Stomach (tissue), 9 donors: ENCODE data around the gene L3MBTL4. TPM values are rescaled to one million over a fixed set of nuclear protein-coding genes. Genes with fewer than 3 reads are reported as not detected.

Source experiments
- DNase-seq, 2 donors: peaks; one replicate each; pipeline versions ENCODE4 v3.0.0 to v3.0.0-alpha.2; 2013 to 2019
- H3K27ac ChIP-seq, 5 donors: fragments of 200-600 bp in 4 of 5; sonication (generic) in 4 of 5; one replicate each; pipeline ENCODE4 v1.5.1; 2013 to 2019; ENCODE audit warnings: mild to moderate bottlenecking in 1 of 5, moderate library complexity in 1 of 5
- H3K27me3 ChIP-seq, 3 donors: fragments of 200-600 bp; sonication (generic); one replicate each; pipeline ENCODE4 v1.5.1; 2017 to 2019; ENCODE audit warnings: mixed run types in 1 of 3
- H3K36me3 ChIP-seq, 4 donors: fragments of 200-600 bp; sonication (generic); 1 replicate in 3 of 4; 2 replicates in 1 of 4; pipeline ENCODE4 v1.5.1; 2016 to 2019
- H3K4me1 ChIP-seq, 4 donors: fragments of 200-600 bp; sonication (generic); one replicate each; pipeline ENCODE4 v1.5.1; 2016 to 2019
- H3K4me3 ChIP-seq, 4 donors: fragments of 200-600 bp; sonication (generic) in 3 of 4; one replicate each; pipeline ENCODE4 v1.5.1; 2016 to 2019; ENCODE audit warnings: mild to moderate bottlenecking in 1 of 4
- H3K9me3 ChIP-seq, 4 donors: fragments of 200-600 bp; sonication (generic); one replicate each; pipeline ENCODE4 v1.5.1; 2016 to 2019
- CTCF ChIP-seq, 7 experiments: fragments of 450-650 bp in 4 of 7; fragments of 200-600 bp in 3 of 7; sonication (generic) in 3 of 7; IDR thresholded peaks; one replicate each; pipeline ENCODE4 v1.5.1; 2016 to 2019; ENCODE audit warnings: antibody characterized with exemption in 7 of 7, control low read depth in 2 of 7, mild to moderate bottlenecking in 1 of 7
- EP300 ChIP-seq: sonication (generic); formaldehyde crosslinking; IDR thresholded peaks from one replicate; pipeline ENCODE4 v1.6.1; 2017; ENCODE audit warnings: antibody characterized with exemption
- POLR2A ChIP-seq, 4 donors: fragments of 450-650 bp; IDR thresholded peaks; one replicate each; pipeline ENCODE4 v1.6.1; 2016; ENCODE audit warnings: antibody characterized with exemption in 4 of 4, control low read depth in 2 of 4, mild to moderate bottlenecking in 1 of 4, moderate library complexity in 1 of 4
- POLR2AphosphoS5 ChIP-seq, 3 donors: sonication (generic); formaldehyde crosslinking; IDR thresholded peaks; one replicate each; pipeline ENCODE4 v1.6.1; 2016; ENCODE audit warnings: antibody characterized with exemption in 3 of 3
- WGBS, 5 donors: extraction: QIAGEN DNeasy Blood & Tissue Kit in 3 of 5; methylation state at CpG; one replicate each; pipeline versions ENCODE4 v1.1.5 to v1.1.7; 2013 to 2018; 5-methylcytosine and 5-hydroxymethylcytosine counted together
- intact Hi-C: fragments of 100-400 bp; cut with DNase I; formaldehyde crosslinking; loops from one replicate; pipeline ENCODE4 v1.15.1; 2023; ENCODE audit warnings: low total_unique reads
- polyA plus RNA-seq, 3 donors: library from polyadenylated mRNA; stranded (reverse); fragments of 200-250 nt; gene quantifications; one replicate each; pipeline ENCODE4 v1.2.3, GENCODE V29; 2013
- total RNA-seq, 5 donors: library from RNA; depleted of rRNA; stranded (reverse); fragments of >200 nt; gene quantifications; one replicate each; pipeline versions ENCODE4 v1.1.0 to v1.2.3, GENCODE V29; 2014 to 2016
- donor health status: healthy with polysubstance abuse.
- donor health status: Bipolar disorder and iron deficiency.
- donor health status: healthy.

The L3MBTL4 gene
- total and polyA plus RNA-seq, 8 donors, result 1.9 to 23.3 (median 7.6) TPM

GRCh38 chr18:6132751-6133368 is 281.9 kb downstream of the L3MBTL4 start:
- no peak overlapping the region for H3K27ac ChIP-seq
- H3K4me3 ChIP-seq, result no peak overlapping the region
- H3K27me3 ChIP-seq, result no peaks in the 10 kb centered on the region
- H3K9me3 ChIP-seq, result peaks cover 0 to 8% (median 4%) of the 10 kb centered on the region in 4 donors
- intact Hi-C loops, result no loop called here
- TF ChIP-seq CTCF (IDR thresholded peaks at IDR 0.05), result no peak
- no peak for TF ChIP-seq POLR2A (IDR thresholded peaks at IDR 0.05)
- TF ChIP-seq POLR2AphosphoS5 (IDR thresholded peaks at IDR 0.05), result no peak
- TF ChIP-seq EP300, result no peak
- H3K4me1 ChIP-seq, result no peaks in the 10 kb centered on the region
- H3K36me3 ChIP-seq, result peaks cover 0 to 18% (median 6%) of the 10 kb centered on the region in 4 donors
- DNase-seq, result no peak
- WGBS, 5 donors, result 83 to 88% (median 85%) methylated on average over 10 of the region's 10 CpGs

GRCh38 chr18:6120820-6121279 is 293.9 kb downstream of the L3MBTL4 start:
- Histone ChIP-seq H3K9me3 (peaks cover 0 to 5% (median 2%) of the 10 kb centered on the region in 4 donors), H3K27ac (no peak overlapping the region), H3K36me3 (peaks cover 0 to 7% (median 0%) of the 10 kb centered on the region in 4 donors), H3K4me1 (peaks cover 0 to 12% (median 3%) of the 10 kb centered on the region in 4 donors), H3K4me3 (no peak overlapping the region), H3K27me3 (no peaks in the 10 kb centered on the region)
- no peak for DNase-seq
- no peak for TF ChIP-seq POLR2AphosphoS5 (IDR thresholded peaks at IDR 0.05)
- TF ChIP-seq EP300, result no peak
- no peak for TF ChIP-seq CTCF (IDR thresholded peaks at IDR 0.05)
- no peak for TF ChIP-seq POLR2A (IDR thresholded peaks at IDR 0.05)
- intact Hi-C loops, result no loop called here
- WGBS, 5 donors, result 47 to 68% (median 67%) methylated on average over 4 of the region's 4 CpGs

GRCh38 chr18:6119761-6120160 is 294.9 kb downstream of the L3MBTL4 start:
- no peaks in the 10 kb centered on the region for H3K27me3 ChIP-seq
- no peak overlapping the region for H3K4me3 ChIP-seq
- TF ChIP-seq POLR2A (IDR thresholded peaks at IDR 0.05), result no peak
- TF ChIP-seq CTCF (IDR thresholded peaks at IDR 0.05), result no peak
- TF ChIP-seq EP300, result no peak
- TF ChIP-seq POLR2AphosphoS5 (IDR thresholded peaks at IDR 0.05), result no peak
- H3K9me3 ChIP-seq, result peaks cover 0 to 4% (median 0%) of the 10 kb centered on the region in 4 donors
- H3K36me3 ChIP-seq, result peaks cover 0 to 3% (median 0%) of the 10 kb centered on the region in 4 donors
- WGBS, 5 donors, result 85 to 95% (median 89%) methylated on average over 1 of the region's 1 CpG
- H3K27ac ChIP-seq, result no peak overlapping the region
- DNase-seq, result no peak
- intact Hi-C loops, result no loop called here
- peaks cover 0 to 12% (median 3%) of the 10 kb centered on the region in 4 donors for H3K4me1 ChIP-seq

- intact Hi-C loops, result no loop called here
- DNase-seq, result no peak
- TF ChIP-seq POLR2AphosphoS5 (IDR thresholded peaks at IDR 0.05) (no peak), POLR2A (IDR thresholded peaks at IDR 0.05) (no peak), EP300 (no peak)
- no peak overlapping the region for H3K4me3 ChIP-seq
- H3K9me3 ChIP-seq, result peaks cover 0 to under 1% (median 0%) of the 10 kb centered on the region in 4 donors
- peaks cover 0 to 3% (median 0%) of the 10 kb centered on the region in 4 donors for H3K36me3 ChIP-seq
- WGBS, 5 donors, result 51 to 68% (median 59%) methylated on average over 2 of the region's 2 CpGs
- H3K27ac ChIP-seq, result no peak overlapping the region
- H3K4me1 ChIP-seq, result peaks cover 0 to 12% (median 3%) of the 10 kb centered on the region in 4 donors
- no peaks in the 10 kb centered on the region for H3K27me3 ChIP-seq
These were observed 296.6 kb downstream of the L3MBTL4 start for GRCh38 chr18:6118080-6118479.

- no peak for TF ChIP-seq CTCF (IDR thresholded peaks at IDR 0.05)
- no peak for TF ChIP-seq EP300
- TF ChIP-seq POLR2A (IDR thresholded peaks at IDR 0.05), result no peak
- H3K27ac ChIP-seq, result no peak overlapping the region
- H3K4me1 ChIP-seq, result peaks cover 0 to 5% (median under 1%) of the 10 kb centered on the region in 4 donors
- no peaks in the 10 kb centered on the region for H3K9me3 ChIP-seq
- H3K36me3 ChIP-seq, result peaks cover 0 to 3% (median 0%) of the 10 kb centered on the region in 4 donors
- no peak for DNase-seq
- no peaks in the 10 kb centered on the region for H3K27me3 ChIP-seq
- H3K4me3 ChIP-seq, result no peak overlapping the region
- 80 to 94% (median 87%) methylated on average over 4 of the region's 4 CpGs for WGBS, 5 donors
- intact Hi-C loops, result no loop called here
These were observed 299.0 kb downstream of the L3MBTL4 start for GRCh38 chr18:6115710-6116109.
